ENCODE data around the gene CILP2.

Gene CILP2

DNA sequence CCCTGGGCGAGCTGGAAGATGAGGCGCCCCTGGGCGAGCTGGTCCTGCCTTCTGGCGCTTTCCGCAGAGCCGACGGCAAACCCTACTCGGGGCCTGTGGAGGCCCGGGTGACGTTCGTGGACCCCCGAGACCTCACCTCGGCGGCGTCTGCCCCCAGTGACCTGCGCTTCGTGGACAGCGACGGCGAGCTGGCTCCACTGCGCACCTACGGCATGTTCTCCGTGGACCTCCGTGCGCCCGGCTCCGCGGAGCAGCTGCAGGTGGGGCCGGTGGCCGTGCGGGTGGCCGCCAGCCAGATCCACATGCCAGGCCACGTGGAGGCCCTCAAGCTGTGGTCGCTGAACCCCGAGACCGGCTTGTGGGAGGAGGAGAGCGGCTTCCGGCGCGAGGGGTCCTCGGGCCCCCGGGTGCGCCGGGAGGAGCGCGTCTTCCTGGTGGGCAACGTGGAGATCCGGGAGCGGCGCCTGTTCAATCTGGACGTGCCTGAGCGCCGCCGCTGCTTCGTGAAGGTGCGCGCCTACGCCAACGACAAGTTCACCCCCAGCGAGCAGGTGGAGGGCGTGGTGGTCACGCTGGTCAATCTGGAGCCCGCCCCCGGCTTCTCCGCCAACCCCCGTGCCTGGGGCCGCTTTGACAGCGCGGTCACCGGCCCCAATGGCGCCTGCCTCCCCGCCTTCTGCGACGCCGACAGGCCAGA is 6.3 kb downstream of the CILP2 start:
- DNase-seq (ENCODE audit: low read depth in 2 of 2, low spot score in 1 of 2), result no peak

DNA sequence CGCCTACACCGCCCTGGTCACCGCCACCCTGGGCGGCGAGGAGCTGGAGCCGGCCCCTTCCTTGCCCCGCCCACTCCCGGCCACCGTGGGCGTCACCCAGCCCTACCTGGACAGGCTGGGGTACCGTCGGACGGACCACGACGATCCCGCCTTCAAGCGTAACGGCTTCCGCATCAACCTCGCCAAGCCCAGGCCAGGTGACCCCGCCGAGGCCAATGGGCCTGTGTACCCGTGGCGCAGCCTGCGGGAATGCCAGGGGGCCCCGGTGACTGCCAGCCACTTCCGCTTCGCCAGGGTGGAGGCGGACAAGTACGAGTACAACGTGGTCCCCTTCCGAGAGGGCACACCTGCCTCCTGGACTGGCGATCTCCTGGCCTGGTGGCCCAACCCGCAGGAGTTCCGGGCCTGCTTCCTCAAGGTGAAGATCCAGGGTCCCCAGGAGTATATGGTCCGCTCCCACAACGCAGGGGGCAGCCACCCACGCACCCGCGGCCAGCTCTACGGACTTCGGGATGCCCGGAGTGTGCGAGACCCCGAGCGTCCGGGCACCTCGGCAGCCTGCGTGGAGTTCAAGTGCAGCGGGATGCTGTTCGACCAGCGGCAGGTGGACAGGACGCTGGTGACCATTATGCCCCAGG is 7.0 kb downstream of the CILP2 start:
- no peak for DNase-seq (ENCODE audit: low read depth in 2 of 2, low spot score in 1 of 2)

DNA sequence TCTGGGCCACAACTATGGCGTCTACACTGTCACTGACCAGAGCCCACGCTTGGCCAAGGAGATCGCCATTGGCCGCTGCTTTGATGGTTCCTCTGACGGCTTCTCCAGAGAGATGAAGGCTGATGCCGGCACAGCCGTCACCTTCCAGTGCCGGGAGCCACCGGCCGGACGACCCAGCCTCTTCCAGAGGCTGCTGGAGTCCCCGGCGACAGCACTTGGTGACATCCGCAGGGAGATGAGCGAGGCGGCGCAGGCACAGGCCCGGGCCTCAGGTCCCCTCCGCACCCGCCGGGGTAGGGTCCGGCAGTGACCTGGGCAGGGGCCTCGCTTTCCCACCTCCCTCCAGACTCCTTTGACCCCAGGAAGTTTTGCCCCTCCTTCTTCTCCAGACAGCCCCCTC is 7.6 kb downstream of the CILP2 start:
- DNase-seq (ENCODE audit: low read depth in 2 of 2, low spot score in 1 of 2), result no peak

DNA sequence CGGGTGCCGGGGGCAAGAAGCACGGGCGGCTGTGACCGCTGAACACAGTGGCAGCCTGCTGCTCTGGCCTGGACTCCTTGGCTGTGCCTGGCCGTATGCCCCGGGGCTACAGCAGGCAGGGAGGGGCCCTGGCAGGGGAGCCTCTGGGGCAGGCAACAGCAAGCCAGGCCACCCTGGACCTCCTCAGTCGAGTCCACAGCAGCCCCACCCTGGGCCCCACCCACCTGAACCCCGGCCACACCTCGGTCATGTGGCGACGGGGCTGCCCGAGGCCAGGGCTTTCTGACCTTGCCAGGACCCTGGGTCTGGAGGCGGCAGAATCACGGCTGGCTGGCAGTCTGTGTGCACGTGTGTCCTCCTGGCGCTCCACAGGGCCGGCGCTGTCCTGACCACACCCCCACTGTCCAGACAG is 8.7 kb downstream of the CILP2 start:
- DNase-seq (ENCODE audit: low read depth in 2 of 2, low spot score in 1 of 2), result no peak

DNA sequence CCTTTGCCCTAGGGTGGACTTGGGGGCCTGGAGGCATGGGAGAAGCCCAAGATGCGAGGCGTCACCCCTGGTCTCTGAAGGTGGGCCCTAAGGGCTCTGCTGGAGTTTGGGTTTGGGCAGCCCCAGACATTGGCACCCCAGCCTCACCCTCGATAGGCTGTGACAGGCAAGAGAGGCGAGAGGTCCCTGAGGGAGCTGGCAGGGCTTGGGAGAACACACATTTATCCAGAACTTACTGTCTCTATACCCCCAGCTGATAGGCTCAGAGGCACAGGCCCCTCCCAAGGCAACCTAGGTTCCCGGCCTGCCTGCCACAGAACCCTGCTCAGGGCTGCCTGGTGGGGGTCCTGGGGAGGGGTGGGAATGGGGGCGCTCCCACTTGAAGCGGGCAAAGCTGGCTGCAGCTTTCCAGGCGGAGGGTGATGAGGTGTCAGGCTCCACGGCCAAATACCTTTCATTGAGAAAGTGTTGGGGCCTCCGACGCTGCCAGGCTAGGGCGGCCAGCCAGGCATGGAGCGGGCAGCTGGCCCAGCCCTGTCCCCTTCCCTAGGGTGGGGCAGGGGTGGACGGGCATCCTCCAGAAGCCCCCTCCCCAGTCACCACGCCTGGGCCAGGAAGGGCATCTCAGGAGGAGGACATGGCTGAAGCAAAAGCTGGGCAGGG is 9.7 kb downstream of the CILP2 start:
- no peak for DNase-seq (ENCODE audit: low read depth in 2 of 2, low spot score in 1 of 2)

DNA sequence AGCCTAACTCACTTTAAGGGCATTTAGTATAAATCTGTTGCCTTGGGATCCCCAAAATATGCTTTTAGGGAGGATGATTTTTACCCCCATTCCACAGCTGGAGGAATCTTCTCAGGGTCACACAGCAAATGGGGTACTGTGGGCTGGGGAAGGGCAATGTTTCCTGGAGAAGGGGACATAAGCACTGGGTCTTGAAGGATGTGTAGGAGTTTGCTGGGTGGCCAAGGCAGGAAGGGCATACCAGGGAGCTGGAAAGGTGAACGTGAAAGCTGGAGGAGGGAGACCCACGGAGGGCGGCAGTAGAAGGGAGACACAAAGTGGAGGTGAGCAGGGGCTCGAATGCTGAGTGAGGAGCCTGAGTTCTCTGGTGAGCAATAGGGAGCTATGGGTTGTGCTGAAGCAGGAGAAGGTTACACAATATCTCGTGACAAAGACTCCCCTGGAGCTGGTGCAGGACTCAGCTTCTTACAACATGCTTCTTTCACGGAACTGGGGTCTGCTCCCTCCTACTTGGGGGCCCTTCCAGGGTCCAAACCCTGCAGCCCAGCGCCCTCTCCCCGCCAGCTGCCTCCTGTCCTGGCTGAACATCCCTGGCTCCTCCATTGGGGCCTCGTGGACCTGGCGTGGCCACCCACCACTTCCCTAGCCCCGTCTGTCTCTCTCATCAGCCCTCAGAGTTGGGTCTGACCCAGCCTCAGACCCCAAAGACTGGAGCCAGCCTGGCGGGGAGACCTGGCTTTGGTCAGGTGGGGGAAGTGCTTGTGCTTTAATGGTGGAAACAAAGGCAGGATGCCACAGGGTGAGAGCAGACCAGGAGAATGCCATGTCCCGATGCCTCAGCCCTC is 11.1 kb downstream of the CILP2 start:
- no peak for DNase-seq (ENCODE audit: low read depth in 2 of 2, low spot score in 1 of 2)

DNA sequence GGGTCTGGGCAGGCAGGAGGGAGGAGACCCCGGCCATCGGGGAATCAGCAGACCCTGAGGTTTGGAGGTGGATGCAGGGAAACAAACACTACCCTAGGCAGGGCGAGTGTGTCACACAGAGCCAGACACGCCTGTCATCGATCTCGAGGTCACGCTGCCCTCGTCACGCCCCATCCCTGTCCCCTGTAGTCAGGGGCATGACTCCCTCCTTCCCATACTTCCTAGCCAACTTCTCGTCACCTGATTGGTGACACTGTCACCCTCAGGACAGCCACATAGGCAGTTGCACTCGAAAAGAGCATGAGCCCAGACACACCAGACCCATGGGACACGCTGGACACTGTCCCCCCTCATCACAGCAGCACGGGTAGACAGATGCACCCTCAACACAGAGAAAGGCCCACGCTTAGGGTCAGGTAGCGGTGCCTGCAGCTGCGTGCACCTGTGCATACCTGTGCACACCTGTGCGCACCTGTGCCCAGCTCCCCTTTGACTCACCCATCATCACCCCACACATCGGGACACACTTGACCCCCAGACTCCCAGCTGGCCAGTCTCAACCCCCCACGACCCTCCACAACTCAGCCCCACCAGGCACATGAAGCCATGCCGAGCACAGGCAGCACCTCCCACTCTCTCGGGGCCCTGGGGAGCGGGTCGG is 11.9 kb downstream of the CILP2 start:
- DNase-seq (ENCODE audit: low read depth in 2 of 2, low spot score in 1 of 2), result no peak

DNA sequence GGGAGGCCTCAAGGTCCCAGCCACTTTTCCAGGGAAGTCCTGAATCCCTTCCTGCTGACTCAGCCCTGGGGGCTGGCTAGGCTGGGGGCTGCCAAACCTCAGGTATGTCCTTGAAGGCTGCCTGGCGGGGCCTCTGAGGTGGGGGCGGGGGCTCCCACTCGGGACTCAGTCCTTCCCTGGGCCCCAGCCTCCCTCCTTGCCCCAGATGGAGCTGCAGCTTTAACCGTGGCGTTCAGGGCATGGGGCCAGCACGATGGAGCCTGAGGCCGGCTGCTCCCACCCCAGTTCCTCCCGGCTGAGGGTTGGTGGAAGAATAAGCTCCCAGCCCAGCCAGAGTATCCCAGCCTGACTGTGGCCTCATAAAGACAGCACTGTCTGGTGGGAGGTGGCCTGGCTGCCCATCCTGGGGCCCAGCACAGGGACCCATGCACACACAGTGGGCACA is 12.4 kb downstream of the CILP2 start:
- DNase-seq (ENCODE audit: low read depth in 2 of 2, low spot score in 1 of 2), result no peak

DNA sequence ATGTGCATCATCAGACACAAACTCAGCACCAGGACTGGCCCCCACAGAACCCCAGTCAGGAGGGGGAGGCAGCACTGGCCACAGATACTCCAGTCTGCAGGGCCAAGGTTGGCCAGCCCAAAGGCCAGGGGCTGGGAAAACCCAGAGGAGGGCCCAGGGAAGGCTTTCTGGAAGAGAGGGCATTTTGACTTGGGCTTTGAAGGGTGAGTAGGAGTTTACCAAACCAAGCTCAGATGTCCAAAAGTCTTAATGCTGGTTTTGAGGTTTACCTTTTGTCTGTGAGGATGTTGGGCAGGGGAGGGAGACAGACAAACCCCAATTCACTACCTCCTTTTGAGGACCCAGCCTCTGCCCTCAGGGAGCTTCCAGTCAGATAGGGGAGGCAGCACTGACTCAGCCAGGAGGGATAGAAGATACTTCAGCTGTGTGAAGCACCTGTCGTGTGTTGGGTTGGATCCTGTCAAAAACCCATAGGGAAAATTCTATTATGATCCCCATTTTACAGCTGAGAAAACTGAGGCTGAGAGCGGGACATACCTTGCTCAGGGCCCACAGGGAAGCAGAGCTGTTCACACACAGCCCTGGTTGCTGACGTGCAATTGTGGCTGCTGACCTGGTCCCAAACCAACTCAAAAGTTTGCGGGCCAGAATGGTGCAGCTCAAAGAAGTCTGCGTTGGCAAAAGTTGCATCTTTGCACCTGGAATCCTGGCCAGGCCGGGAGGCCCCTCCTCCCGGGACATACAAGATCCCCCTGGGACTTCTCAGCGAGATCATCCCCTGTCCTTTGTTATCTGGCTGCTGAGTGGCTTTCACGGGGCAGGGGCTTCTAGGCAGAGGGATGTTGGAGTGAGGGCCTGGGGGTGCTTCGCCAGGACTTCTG is 13.1 kb downstream of the CILP2 start:
- no peak for DNase-seq (ENCODE audit: low read depth in 2 of 2, low spot score in 1 of 2)

DNA sequence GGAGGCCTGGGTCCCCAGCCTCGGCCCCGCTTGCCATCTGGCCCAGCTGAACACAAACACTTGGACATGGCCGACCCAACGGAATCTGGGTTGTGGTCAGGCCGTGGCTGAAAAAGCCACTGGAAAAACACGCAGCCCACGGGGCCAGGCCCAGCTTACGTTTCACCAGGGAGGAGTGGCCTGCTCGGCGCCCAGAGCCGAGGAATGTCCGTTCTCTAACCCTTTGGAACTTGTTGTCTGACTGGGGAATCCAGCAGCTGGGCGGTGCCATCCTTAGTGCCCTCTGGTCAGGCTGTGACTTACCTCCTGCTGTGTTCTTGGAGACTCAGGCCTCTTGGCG is 13.8 kb downstream of the CILP2 start:
- no peak for DNase-seq (ENCODE audit: low read depth in 2 of 2, low spot score in 1 of 2)

DNA sequence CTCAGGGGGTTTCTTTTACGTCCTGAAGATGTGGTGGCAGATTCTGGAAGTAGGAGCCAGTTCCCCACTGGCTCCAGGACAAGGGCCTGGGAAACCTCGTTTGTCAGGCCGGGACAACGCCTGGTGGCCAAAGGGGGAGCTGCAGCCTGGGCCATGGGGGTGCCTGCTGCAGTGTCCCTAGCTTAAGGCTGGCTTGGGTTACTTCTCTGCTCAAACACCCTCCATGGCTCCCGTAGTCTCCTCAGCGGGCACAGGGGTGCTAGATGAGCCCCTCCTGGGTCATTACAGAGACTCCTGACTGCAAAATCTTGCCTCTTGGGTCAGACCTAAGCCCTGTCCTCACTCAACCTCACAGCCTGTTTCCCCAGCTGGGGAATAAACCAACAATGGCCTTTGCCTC is 14.7 kb downstream of the CILP2 start:
- no peak for DNase-seq (ENCODE audit: low read depth in 2 of 2, low spot score in 1 of 2)

DNA sequence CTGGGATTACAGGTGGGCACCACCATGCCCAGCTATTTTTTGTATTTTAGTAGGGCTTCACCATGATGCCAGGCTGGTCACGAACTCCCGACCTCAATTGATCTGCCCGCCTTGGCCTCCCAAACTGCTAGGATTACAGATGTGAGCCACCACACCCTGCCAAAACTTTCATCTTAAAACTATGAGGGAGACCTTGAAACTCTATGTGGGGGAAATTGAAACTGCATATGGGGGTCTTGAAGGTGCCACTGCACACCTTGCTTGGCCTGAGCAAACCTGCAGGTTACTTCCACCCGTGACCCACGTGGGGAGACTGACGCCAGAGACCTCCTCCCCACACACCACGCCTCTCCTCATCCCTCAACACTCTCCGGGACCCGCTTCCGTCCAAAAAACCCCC is 15.6 kb downstream of the CILP2 start:
- no peak for DNase-seq (ENCODE audit: low read depth in 2 of 2, low spot score in 1 of 2)

DNA sequence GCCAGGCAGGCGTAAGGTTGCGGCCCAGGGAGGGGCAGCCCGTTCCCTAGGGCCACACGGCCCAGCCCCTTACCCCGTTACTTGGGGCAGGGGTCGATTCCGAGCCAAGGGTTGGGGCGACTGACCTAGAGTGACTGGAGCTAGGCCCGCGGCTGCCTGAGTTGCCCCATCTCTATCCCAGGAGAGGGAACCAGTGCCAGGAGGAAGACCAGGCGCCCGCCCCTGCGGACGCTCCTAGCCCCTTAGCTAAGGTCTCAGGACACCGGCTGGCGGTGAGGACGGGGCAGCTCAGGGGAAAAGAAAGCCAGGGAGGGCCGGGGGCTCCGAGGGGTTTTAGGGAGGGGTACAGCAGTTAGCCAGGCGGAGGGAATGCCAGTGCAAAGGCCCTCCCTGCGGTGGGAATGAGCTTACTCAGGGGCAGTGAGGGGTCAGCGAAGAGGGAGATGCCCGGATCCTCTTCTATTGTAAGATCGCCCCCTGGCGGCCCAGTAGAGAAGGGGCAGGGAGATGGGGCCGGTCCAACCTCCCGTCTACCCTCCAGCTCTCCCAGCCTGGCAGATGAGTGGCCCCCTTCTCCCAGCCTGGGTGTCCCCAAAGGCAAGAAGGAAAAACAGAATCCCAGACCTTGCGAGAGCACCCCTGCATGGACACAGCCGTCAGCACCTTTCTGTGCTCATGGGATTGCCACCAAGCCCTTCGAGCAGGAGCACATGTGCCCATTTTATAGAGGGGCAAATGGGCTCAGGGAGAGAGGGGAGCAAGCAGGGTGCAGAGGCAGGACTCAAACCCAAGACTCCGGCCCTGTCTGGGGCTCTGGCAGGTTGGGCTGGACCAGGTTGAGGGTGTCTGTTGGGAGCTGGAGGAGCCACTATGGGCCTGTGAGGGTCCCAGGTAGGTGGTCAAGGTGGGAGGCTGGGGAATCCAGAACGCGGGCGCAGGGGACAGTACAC is 16.3 kb downstream of the CILP2 start:
- peak; percentile 21 to 30 for DNase-seq (ENCODE audit: low read depth in 2 of 2, low spot score in 1 of 2)

DNA sequence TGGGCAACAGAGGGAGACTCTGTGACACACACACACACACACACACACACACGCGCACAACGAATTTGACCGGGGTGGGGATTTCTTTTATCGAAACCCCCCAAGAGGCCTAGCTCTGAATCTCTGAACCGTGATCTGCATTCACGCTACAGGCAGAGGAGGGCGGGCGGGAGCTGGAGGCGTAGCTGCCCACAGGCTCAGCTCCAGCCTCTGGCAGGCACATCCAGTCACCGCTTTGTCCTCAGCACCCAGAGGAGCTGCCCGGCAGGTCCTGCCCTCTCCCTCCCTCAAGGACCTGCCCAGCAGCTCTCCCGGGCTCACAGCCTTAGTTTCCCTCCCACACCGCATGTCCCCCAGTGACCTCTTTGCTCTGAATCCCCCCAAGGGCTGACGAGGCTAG is 20.0 kb downstream of the CILP2 start:
- no peak for DNase-seq (ENCODE audit: low read depth in 2 of 2, low spot score in 1 of 2)

DNA sequence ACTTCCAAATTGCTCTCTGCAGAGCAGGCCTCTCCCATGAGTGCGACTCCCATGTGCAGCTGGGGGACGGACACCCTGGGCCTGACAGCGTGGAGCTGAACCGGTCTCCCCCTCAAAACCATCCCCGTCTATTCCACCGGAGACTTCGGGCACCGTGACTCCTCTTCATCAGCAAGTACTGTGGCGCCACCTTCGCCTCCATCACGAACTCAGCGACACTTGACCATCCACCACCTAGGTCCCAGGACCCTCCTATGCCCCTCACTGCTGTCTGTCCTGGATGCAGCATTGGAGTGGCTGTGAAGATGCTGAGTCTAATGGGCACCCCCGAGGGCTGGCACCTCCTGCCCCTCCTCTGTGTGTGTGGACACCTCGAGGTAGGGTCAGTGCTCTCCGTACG is 20.6 kb downstream of the CILP2 start:
- DNase-seq (ENCODE audit: low read depth in 2 of 2, low spot score in 1 of 2), result no peak

DNA sequence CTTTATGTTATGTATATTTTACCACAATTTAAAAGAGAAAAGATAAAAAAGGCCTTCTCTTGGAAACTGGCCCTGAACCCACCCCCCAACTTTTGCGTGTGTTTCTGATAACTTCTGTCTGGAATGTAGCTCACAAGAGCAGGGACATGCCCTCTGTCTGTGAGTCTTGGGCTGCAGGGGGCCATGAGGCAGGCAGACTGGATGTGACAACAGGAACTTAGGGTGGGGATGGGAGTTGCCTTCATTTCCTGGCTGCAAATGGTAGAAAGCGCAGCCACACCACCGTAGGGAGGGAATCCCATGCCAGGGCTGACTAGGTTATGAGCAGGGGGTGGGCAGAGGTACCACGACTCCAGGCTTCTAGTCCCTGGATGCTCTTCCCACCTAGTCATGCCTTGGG is 21.9 kb downstream of the CILP2 start:
- DNase-seq (ENCODE audit: low read depth in 2 of 2, low spot score in 1 of 2), result no peak

DNA sequence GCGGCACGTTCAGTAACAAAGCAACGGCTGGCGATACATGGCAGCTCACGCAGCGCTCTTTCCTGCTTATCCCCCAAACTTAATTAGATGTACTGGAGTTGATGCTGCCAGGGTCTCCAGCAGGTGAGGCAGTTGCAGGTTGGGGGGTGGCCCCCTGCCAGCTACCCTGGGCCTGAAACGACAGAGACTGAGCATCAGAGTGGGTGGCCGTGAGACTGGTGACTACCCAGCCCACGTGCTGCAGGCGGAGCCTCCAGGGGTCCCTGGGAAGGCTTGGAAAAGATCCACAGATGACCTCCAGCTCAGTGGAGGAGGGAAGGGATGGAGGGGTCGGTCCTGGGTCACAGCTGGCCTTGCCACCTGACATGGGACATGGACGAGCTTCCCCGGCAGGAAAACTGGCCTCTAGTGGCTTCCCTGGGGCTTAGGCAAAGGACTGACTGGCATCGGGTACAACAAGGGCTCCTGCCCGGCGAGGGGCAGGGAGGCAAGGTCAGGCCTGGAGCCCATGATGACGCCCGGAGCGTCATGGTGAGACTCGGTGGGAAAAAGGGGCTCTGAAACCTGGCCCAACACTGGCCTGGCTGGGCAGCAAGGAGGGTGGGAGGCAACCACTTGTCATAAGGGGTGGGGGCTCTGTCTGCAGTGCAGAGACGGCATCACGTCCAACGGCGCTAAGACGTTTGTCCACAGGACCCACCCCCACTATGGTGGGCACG is 24.0 kb downstream of the CILP2 start:
- DNase-seq (ENCODE audit: low read depth in 2 of 2, low spot score in 1 of 2), result no peak

DNA sequence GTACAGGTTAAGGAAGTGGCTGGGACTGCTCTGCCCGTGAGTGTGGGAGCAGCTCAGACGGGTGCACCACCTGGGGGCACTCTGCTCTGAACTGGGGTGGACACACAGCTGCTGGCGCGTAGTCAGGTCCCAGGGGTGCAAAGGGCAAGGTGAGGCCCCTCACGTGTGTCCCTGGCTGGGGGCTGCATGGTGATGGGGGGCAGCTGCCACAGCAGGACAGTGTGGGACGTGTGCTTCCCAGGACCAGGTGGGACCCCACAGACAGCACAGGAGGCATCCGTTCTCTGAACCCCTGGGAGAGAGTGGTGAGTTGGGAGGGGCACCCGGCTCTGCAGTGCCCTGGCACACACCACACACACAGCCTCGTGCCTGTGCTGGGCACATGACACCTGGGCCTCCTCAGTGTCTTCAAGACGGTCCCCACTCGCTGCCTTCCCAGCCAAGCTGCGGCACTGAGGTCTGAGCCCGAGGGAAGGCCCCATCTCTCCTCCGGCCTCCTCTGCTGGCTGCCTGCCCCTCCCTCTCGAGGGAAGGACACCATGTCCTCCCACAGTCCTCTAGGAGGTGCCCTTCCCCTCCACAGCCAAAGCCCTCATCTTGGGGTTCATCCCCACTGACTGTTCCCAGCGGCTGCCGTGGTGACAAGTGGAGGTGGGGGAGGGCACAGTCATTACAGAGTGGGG is 24.7 kb downstream of the CILP2 start:
- peak in 1 of 2 donors; percentile 16 for DNase-seq (ENCODE audit: low read depth in 2 of 2, low spot score in 1 of 2)

Measured in stimulated activated CD8-positive, alpha-beta memory T cell treated with anti-CD3 and anti-CD28 coated beads, Interleukin-4, amount 100 ng/mL, for 4 hours (primary cell).